K562 (cell line): ENCODE data around the gene ZNF284. TPM values are rescaled to one million over a fixed set of nuclear protein-coding genes. Genes with fewer than 3 reads are reported as not detected.

ENCODE experiments used
- ADNP ChIP-seq: fragments of 200-800 bp; sonication (Bioruptor generic); IDR thresholded peaks from 2 replicates; pipeline ENCODE4 v1.6.1; 2016; ENCODE audit warnings: missing genetic modification characterization, missing compliant biosample characterization
- CHD2 ChIP-seq: IDR thresholded peaks from 2 replicates; pipeline ENCODE4 v1.6.1; 2011; ENCODE audit warnings: low read depth, low read length
- CREB1 ChIP-seq, 2 experiments: sonication (generic) in 1 of 2; formaldehyde crosslinking in 1 of 2; IDR thresholded peaks; 2 replicates each; pipeline versions ENCODE4 v1.6.1 to v1.8.0; 2012 to 2022; ENCODE audit warnings: inconsistent platforms in 1 of 2, mild to moderate bottlenecking in 1 of 2, missing genetic modification reagents in 1 of 2, moderate library complexity in 1 of 2
- EP400 ChIP-seq: fragments of 450-650 bp; IDR thresholded peaks from 2 replicates; pipeline ENCODE4 v1.6.1; 2017; ENCODE audit warnings: antibody characterized with exemption, mild to moderate bottlenecking, moderate library complexity
- HNRNPUL1 ChIP-seq: fragments of 200-400 bp; formaldehyde crosslinking; IDR thresholded peaks from 2 replicates; pipeline ENCODE4 v1.6.1; 2017; ENCODE audit warnings: low read length
- PHF20 ChIP-seq: fragments of 450-650 bp; IDR thresholded peaks from 2 replicates; pipeline ENCODE4 v1.6.1; 2018; ENCODE audit not compliant: partially characterized antibody
- SUPT5H ChIP-seq: fragments of 450-650 bp; IDR thresholded peaks from 2 replicates; pipeline ENCODE4 v1.6.1; 2016
- TEAD1 ChIP-seq, 2 experiments: fragments of 450-650 bp in 1 of 2; sonication (generic) in 1 of 2; formaldehyde crosslinking; IDR thresholded peaks; 2 replicates each; pipeline versions ENCODE4 v1.4.0 to v1.8.0; 2020 to 2022; ENCODE audit warnings: mild to moderate bottlenecking in 2 of 2, missing genetic modification reagents in 1 of 2
- YY1 ChIP-seq, 3 experiments: IDR thresholded peaks; 2 replicates each; pipeline ENCODE4 v1.6.1; 2011; ENCODE audit warnings: low read length in 2 of 3, mild to moderate bottlenecking in 2 of 3, moderate library complexity in 2 of 3, borderline replicate concordance in 1 of 3, control low read depth in 1 of 3, low read depth in 1 of 3; ENCODE audit not compliant: insufficient read depth in 3 of 3, insufficient replicate concordance in 2 of 3, control insufficient read depth in 1 of 3, insufficient read length in 1 of 3; ENCODE audit errors: extremely low read depth in 1 of 3
- ZNF143 ChIP-seq: sonication (generic); formaldehyde crosslinking; IDR thresholded peaks from 2 replicates; pipeline ENCODE4 v1.9.0; 2022; ENCODE audit warnings: mild to moderate bottlenecking, missing genetic modification reagents
- polyA plus RNA-seq, 8 experiments: library from polyadenylated mRNA; depleted of rRNA in 4 of 8; stranded (reverse) in 5 of 8; unstranded in 3 of 8; fragments of >200 nt; fragmentation: Nextera tagmentation in 2 of 8; fragmentation: Illumina TruSeq in 1 of 8; extraction: Ambion mirVana in 2 of 8; extraction: Trizol in 1 of 8; gene quantifications; 2 replicates each; pipeline versions ENCODE4 v1.2.1 to v1.2.3, GENCODE V29; 2011 to 2014; ENCODE audit warnings: inconsistent platforms in 1 of 8, missing spikeins in 1 of 8
- total RNA-seq, 7 experiments: library from RNA; depleted of rRNA in 6 of 7; stranded (reverse); fragments of >200 nt in 6 of 7; fragmentation: Illumina TruSeq in 2 of 7; extraction: Trizol in 2 of 7; gene quantifications; 2 replicates each; pipeline versions ENCODE4 v1.2.1 to v1.2.3, GENCODE V29; 2011 to 2021; ENCODE audit warnings: low replicate concordance in 1 of 7
- TF ChIP-seq, protein P1 (sequence below): fragments of 450-650 bp; IDR thresholded peaks from 2 replicates; pipeline ENCODE4 v1.6.1; 2014; ENCODE audit warnings: low read depth, mild to moderate bottlenecking, moderate library complexity, borderline replicate concordance
- TF ChIP-seq, protein P2 (sequence below), 2 experiments: fragments of 450-650 bp in 1 of 2; IDR thresholded peaks; 2 replicates each; pipeline ENCODE4 v1.6.1; 2011 to 2017; ENCODE audit warnings: low read depth in 2 of 2, antibody characterized with exemption in 1 of 2, borderline replicate concordance in 1 of 2, low read length in 1 of 2, mild to moderate bottlenecking in 1 of 2, mixed read lengths in 1 of 2; ENCODE audit not compliant: control insufficient read depth in 1 of 2
- TF ChIP-seq, protein P3 (sequence below), 2 experiments: fragments of 450-650 bp; IDR thresholded peaks; 2 replicates each; pipeline ENCODE4 v1.6.1; 2018; ENCODE audit warnings: mild to moderate bottlenecking in 2 of 2, low read depth in 1 of 2; ENCODE audit not compliant: partially characterized antibody in 2 of 2
- TF ChIP-seq, protein P4 (sequence below): fragments of 250-450 bp; sonication (Bioruptor Pico); IDR thresholded peaks from 2 replicates; pipeline ENCODE4 v1.8.0; 2021; ENCODE audit warnings: mild to moderate bottlenecking, moderate library complexity

The ZNF284 gene
- total and polyA plus RNA-seq, 9 of the 15 experiments (the other 6 are each of a cell fraction or from before 2014, with no cell fraction given), result 0.07 to 0.24 (median 0.20) TPM

DNA sequence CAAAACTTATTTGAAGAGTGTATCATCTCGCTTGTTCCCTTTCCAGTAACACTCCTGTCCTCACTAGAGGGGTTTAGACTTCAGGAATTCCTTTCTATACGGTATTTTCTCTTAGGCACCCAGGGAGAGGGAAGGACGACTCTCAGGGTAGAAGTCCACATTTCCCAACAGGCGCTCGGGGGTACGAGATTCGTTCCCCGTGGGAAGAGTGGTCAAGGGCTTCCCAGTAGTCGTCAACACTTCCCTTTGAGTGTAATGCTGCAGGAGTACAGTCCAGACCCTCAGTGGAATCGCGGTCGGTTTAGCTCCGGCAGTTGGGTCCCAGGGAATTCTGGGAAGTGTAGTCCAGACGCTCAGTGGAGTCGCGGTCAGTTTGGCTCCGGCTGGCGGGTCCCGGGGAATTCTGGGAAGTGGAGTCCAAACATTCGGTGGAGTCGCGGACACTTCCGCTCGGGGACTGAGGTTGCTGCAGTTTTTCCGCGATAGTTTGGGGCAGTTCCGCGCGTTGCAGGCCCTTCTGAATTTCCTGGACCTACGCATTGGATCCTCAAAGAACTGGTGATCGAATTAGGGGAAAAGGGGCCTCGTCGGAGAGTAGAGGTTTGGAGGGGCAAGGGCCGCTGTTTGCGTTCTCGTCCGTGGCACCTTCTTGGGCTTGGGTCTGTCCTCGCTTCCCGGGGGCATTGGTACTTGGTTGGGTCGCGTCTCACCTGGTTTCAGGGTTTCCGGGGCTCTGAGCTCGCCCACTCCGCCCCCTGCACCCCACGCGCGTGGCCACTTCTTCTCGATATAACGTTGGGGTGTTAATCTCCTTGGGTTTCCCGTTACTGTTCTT lies 22.2 kb downstream of the ZNF284 start, which contains the start of gene ZNF224 (continued):
- TF ChIP-seq YY1 (IDR thresholded peaks at IDR 0.05; ENCODE audit: borderline replicate concordance in 1 of 3, control insufficient read depth in 1 of 3, extremely low read depth in 1 of 3, insufficient read depth in 3 of 3, insufficient read length in 1 of 3, insufficient replicate concordance in 2 of 3, low read depth in 1 of 3, low read length in 2 of 3) (peak in 2 of 3 experiments; percentile 39 to 54), PHF20 (peak; percentile 61), CHD2 (peak; percentile 72; the same call in 1 of the 2 replicates), TEAD1 (CRISPR knock-in tag; IDR thresholded peaks at IDR 0.05) (peak in 1 of 2 experiments; percentile 70; a peak in 1 of 4 replicates), CREB1 (IDR thresholded peaks at IDR 0.05) (peak; percentile 80), CREB1 (CRISPR knock-in tag; IDR thresholded peaks at IDR 0.05) (peak; percentile 41; the same call in 1 of the 2 replicates), EP400 (0 out of 2 replicates have a peak, but pooled peaks have one; percentile 18), SUPT5H (peak; percentile 67), HNRNPUL1 (no peak), ZNF143 (peak; percentile 94), ADNP (no peak)
- TF ChIP-seq, protein P1, sequence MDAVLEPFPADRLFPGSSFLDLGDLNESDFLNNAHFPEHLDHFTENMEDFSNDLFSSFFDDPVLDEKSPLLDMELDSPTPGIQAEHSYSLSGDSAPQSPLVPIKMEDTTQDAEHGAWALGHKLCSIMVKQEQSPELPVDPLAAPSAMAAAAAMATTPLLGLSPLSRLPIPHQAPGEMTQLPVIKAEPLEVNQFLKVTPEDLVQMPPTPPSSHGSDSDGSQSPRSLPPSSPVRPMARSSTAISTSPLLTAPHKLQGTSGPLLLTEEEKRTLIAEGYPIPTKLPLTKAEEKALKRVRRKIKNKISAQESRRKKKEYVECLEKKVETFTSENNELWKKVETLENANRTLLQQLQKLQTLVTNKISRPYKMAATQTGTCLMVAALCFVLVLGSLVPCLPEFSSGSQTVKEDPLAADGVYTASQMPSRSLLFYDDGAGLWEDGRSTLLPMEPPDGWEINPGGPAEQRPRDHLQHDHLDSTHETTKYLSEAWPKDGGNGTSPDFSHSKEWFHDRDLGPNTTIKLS, result peak; percentile 88
- TF ChIP-seq, protein P2, sequence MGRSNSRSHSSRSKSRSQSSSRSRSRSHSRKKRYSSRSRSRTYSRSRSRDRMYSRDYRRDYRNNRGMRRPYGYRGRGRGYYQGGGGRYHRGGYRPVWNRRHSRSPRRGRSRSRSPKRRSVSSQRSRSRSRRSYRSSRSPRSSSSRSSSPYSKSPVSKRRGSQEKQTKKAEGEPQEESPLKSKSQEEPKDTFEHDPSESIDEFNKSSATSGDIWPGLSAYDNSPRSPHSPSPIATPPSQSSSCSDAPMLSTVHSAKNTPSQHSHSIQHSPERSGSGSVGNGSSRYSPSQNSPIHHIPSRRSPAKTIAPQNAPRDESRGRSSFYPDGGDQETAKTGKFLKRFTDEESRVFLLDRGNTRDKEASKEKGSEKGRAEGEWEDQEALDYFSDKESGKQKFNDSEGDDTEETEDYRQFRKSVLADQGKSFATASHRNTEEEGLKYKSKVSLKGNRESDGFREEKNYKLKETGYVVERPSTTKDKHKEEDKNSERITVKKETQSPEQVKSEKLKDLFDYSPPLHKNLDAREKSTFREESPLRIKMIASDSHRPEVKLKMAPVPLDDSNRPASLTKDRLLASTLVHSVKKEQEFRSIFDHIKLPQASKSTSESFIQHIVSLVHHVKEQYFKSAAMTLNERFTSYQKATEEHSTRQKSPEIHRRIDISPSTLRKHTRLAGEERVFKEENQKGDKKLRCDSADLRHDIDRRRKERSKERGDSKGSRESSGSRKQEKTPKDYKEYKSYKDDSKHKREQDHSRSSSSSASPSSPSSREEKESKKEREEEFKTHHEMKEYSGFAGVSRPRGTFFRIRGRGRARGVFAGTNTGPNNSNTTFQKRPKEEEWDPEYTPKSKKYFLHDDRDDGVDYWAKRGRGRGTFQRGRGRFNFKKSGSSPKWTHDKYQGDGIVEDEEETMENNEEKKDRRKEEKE (IDR thresholded peaks at IDR 0.05; ENCODE audit: borderline replicate concordance in 1 of 2, control insufficient read depth in 1 of 2, low read depth in 2 of 2, low read length in 1 of 2), result peak in 1 of 2 experiments; percentile 83; a peak in 2 of 4 replicates
- TF ChIP-seq, protein P3, sequence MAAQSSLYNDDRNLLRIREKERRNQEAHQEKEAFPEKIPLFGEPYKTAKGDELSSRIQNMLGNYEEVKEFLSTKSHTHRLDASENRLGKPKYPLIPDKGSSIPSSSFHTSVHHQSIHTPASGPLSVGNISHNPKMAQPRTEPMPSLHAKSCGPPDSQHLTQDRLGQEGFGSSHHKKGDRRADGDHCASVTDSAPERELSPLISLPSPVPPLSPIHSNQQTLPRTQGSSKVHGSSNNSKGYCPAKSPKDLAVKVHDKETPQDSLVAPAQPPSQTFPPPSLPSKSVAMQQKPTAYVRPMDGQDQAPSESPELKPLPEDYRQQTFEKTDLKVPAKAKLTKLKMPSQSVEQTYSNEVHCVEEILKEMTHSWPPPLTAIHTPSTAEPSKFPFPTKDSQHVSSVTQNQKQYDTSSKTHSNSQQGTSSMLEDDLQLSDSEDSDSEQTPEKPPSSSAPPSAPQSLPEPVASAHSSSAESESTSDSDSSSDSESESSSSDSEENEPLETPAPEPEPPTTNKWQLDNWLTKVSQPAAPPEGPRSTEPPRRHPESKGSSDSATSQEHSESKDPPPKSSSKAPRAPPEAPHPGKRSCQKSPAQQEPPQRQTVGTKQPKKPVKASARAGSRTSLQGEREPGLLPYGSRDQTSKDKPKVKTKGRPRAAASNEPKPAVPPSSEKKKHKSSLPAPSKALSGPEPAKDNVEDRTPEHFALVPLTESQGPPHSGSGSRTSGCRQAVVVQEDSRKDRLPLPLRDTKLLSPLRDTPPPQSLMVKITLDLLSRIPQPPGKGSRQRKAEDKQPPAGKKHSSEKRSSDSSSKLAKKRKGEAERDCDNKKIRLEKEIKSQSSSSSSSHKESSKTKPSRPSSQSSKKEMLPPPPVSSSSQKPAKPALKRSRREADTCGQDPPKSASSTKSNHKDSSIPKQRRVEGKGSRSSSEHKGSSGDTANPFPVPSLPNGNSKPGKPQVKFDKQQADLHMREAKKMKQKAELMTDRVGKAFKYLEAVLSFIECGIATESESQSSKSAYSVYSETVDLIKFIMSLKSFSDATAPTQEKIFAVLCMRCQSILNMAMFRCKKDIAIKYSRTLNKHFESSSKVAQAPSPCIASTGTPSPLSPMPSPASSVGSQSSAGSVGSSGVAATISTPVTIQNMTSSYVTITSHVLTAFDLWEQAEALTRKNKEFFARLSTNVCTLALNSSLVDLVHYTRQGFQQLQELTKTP (IDR thresholded peaks at IDR 0.05; ENCODE audit: low read depth in 1 of 2, partially characterized antibody in 2 of 2), result peak in 1 of 2 experiments; percentile 96
- TF ChIP-seq, protein P4, sequence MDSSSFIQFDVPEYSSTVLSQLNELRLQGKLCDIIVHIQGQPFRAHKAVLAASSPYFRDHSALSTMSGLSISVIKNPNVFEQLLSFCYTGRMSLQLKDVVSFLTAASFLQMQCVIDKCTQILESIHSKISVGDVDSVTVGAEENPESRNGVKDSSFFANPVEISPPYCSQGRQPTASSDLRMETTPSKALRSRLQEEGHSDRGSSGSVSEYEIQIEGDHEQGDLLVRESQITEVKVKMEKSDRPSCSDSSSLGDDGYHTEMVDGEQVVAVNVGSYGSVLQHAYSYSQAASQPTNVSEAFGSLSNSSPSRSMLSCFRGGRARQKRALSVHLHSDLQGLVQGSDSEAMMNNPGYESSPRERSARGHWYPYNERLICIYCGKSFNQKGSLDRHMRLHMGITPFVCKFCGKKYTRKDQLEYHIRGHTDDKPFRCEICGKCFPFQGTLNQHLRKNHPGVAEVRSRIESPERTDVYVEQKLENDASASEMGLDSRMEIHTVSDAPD (CRISPR knock-in tag), result no peak
